Neutrophil (primary cell): ENCODE measurements around the gene PMFBP1.

Experiments used
- H3K27ac ChIP-seq: fragments of 200-600 bp; sonication (generic); 2 replicates; pipeline ENCODE4 v1.5.1; 2016; ENCODE audit warnings: mild to moderate bottlenecking, moderate library complexity
- H3K27me3 ChIP-seq: fragments of 200-600 bp; sonication (generic); 2 replicates; pipeline ENCODE4 v1.6.0; 2016; ENCODE audit warnings: mild to moderate bottlenecking
- H3K36me3 ChIP-seq: fragments of 200-600 bp; sonication (generic); 2 replicates; pipeline ENCODE4 v1.5.1; 2017
- H3K4me1 ChIP-seq, 2 experiments: fragments of 200-600 bp in 1 of 2; sonication (generic) in 1 of 2; 1 replicate in 1 of 2; 2 replicates in 1 of 2; pipeline versions ENCODE4 v1.5.1 to v1.6.1; 2013 to 2016; ENCODE audit warnings: low read depth in 1 of 2, low read length in 1 of 2, mild to moderate bottlenecking in 1 of 2, moderate library complexity in 1 of 2; ENCODE audit not compliant: control insufficient read depth in 1 of 2, insufficient read depth in 1 of 2
- H3K4me3 ChIP-seq, 2 experiments: fragments of 200-600 bp in 1 of 2; sonication (generic) in 1 of 2; 1 replicate in 1 of 2; 2 replicates in 1 of 2; pipeline ENCODE4 v1.5.1; 2013 to 2016; ENCODE audit warnings: low read depth in 1 of 2, low read length in 1 of 2, mild to moderate bottlenecking in 1 of 2, moderate library complexity in 1 of 2
- H3K9me3 ChIP-seq: fragments of 200-600 bp; sonication (generic); 2 replicates; pipeline ENCODE4 v1.5.1; 2016
- CTCF ChIP-seq: fragments of 200-600 bp; sonication (generic); IDR thresholded peaks from 2 replicates; pipeline ENCODE4 v1.5.1; 2016; ENCODE audit warnings: antibody characterized with exemption

Gene PMFBP1

GRCh38 chr16:72120026-72120425, 51.9 kb downstream of the PMFBP1 start:
- no peak for TF ChIP-seq CTCF
- Histone ChIP-seq H3K36me3 (no peaks in the 10 kb centered on the region), H3K27me3 (no peaks in the 10 kb centered on the region), H3K4me3 (no peak overlapping the region), H3K4me1 (no peaks in the 10 kb centered on the region), H3K27ac (no peak overlapping the region), H3K9me3 (no peaks in the 10 kb centered on the region)

DNA sequence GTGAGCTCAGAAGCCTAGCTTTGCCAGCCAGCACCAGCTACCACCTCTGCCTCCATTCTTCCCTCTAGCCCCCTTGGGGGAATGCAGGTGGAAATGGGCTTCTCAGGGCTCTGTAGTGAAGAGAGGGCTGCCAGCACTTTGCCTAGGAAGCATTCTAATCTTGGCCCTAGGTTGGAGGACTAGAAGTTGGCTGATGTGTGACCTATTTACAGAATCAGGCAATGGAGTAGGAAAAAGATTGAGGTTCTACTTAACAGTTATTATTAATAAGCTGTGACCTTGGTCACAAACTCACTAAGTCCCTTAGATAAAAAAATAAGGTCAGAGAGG, 58.4 kb downstream of the PMFBP1 start:
- Histone ChIP-seq H3K36me3 (peaks cover 53% of the 10 kb centered on the region), H3K27me3 (no peaks in the 10 kb centered on the region), H3K4me3 (no peak overlapping the region), H3K4me1 (no peaks in the 10 kb centered on the region), H3K27ac (no peak overlapping the region), H3K9me3 (no peaks in the 10 kb centered on the region)
- TF ChIP-seq CTCF, result no peak

DNA sequence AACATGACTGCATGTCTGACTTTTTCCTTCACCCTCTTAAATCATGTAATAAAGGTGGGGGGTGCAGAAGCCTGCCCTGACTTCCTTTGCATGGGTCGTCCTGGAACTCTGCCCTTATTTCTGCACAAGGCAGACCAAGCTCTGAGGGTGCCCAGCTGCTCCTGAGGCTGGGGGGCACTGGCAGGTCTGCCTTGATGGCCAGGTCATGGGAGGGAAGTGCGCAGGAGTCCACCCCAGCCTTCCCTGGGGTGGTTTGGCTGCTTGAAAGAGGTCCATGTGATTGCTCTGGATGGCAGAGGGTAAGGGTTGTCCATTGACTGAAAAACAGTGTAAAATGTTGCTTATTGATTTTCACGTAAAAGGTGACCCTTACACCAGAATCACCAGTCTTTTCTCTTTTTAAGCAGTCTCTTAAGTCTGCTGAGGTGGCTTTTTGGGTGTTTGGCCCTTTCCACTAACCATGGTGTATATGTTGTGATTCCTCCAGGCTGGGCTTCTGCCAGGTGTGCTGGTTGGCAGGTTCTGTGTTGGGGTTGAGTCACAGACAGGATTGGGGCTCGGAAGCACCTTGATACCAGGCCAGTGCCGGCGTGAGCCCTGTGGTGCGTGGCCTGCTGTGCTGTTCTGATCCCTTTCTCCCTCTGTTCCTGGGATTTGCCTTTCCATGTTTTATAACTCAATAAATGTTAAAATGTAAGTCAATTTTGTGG, 58.9 kb downstream of the PMFBP1 start:
- Histone ChIP-seq H3K9me3 (no peaks in the 10 kb centered on the region), H3K36me3 (peaks cover 58% of the 10 kb centered on the region), H3K4me3 (no peak overlapping the region), H3K4me1 (no peaks in the 10 kb centered on the region), H3K27me3 (no peaks in the 10 kb centered on the region), H3K27ac (no peak overlapping the region)
- TF ChIP-seq CTCF, result no peak

DNA sequence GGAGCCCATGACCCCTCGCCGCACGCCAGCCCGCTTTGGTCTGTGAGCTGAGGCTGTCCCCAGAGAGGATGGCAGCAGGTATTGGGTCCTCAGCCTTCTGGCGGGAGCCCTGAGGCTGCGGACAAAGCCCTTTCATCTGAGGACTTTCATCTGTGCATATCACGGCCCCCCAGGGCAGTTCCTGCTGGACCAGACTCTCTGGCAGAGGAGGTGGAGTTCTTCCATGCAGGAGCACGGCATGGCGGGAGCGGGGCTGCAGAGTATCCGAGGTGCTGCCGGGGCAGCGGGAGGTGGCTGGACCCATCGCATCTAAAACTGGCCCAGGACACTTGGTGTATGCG, 59.5 kb downstream of the PMFBP1 start:
- Histone ChIP-seq H3K27ac (no peak overlapping the region), H3K36me3 (peaks cover 65% of the 10 kb centered on the region), H3K4me3 (no peak overlapping the region), H3K9me3 (no peaks in the 10 kb centered on the region), H3K4me1 (no peaks in the 10 kb centered on the region), H3K27me3 (no peaks in the 10 kb centered on the region)
- no peak for TF ChIP-seq CTCF

GRCh38 chr16:72111657-72112451, 60.1 kb downstream of the PMFBP1 start:
- Histone ChIP-seq H3K4me1 (no peaks in the 10 kb centered on the region), H3K27me3 (no peaks in the 10 kb centered on the region), H3K36me3 (peaks cover 70% of the 10 kb centered on the region), H3K27ac (no peak overlapping the region), H3K4me3 (no peak overlapping the region), H3K9me3 (no peaks in the 10 kb centered on the region)
- no peak for TF ChIP-seq CTCF
